GM12801 (cell line): ENCODE results near the gene IGSF11.

Experiments
- TF ChIP-seq, protein P1 (sequence below): IDR thresholded peaks from one replicate; pipeline ENCODE4 v1.5.1; 2011; ENCODE audit warnings: control low read depth; ENCODE audit not compliant: insufficient read length; ENCODE audit errors: extremely low read depth

The IGSF11 gene, protein sequence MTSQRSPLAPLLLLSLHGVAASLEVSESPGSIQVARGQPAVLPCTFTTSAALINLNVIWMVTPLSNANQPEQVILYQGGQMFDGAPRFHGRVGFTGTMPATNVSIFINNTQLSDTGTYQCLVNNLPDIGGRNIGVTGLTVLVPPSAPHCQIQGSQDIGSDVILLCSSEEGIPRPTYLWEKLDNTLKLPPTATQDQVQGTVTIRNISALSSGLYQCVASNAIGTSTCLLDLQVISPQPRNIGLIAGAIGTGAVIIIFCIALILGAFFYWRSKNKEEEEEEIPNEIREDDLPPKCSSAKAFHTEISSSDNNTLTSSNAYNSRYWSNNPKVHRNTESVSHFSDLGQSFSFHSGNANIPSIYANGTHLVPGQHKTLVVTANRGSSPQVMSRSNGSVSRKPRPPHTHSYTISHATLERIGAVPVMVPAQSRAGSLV

DNA sequence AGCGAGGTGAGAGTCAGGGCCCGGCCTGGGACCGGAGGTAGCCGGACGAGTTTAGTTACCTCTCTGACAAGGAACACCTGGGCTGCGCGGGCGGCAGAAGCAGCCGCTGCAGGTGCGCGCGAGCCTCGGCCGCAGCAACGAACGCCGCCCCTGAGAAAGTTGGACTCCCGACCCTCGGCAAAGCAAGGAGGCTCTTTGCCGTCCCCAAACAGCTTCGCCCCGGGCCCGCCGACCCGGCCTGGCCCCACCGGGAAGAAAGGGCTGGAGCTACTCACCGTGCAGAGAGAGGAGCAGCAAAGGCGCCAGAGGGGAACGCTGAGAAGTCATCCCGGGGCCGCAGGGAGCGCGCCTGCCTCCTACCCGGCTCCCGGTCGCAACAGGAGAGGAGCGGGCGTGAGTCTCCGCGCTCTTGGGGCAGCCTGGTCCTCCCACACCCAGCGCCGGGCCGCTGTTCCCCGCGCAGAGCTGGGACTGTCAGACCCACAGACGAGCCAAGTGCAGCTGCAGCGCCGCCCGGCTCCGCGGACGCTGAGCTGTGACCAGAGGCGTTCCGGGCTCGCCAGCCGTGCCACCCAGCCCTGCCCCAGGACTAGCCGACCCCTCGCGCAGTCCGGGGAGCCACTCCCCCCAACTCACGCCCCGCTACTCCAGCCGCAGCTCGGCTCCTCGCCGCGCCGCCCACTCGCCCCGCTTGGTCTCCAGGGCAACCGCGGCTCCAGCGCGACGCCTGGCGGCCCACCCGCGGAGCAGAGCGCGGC lies at the start of gene IGSF11:
TSS of gene IGSF11 (minus strand) at position 591 of the 758 bp plus-strand sequence. CDS start at position 327, 264 bp downstream.
- TF ChIP-seq, protein P1, sequence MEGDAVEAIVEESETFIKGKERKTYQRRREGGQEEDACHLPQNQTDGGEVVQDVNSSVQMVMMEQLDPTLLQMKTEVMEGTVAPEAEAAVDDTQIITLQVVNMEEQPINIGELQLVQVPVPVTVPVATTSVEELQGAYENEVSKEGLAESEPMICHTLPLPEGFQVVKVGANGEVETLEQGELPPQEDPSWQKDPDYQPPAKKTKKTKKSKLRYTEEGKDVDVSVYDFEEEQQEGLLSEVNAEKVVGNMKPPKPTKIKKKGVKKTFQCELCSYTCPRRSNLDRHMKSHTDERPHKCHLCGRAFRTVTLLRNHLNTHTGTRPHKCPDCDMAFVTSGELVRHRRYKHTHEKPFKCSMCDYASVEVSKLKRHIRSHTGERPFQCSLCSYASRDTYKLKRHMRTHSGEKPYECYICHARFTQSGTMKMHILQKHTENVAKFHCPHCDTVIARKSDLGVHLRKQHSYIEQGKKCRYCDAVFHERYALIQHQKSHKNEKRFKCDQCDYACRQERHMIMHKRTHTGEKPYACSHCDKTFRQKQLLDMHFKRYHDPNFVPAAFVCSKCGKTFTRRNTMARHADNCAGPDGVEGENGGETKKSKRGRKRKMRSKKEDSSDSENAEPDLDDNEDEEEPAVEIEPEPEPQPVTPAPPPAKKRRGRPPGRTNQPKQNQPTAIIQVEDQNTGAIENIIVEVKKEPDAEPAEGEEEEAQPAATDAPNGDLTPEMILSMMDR, result no peak

DNA sequence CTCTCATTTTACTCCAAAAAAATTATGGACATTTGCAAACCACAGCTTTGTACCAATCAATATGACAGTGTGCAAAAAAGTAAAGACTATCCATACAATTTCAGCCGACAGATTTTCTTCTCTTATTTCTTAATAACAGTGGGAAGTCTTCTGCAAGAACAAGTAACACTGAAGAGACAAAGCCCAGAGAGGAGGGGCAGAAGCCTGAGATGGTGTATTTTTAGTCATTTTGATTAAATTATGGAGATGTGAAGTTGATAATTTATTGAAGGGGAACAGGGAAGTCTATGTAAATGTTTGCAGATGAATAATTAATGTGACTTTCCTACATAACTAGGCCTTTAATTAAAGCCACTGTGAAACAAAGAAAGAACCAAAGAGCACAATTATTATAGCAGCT lies 45.7 kb upstream of the IGSF11 start:
- TF ChIP-seq, protein P1, result no peak

DNA sequence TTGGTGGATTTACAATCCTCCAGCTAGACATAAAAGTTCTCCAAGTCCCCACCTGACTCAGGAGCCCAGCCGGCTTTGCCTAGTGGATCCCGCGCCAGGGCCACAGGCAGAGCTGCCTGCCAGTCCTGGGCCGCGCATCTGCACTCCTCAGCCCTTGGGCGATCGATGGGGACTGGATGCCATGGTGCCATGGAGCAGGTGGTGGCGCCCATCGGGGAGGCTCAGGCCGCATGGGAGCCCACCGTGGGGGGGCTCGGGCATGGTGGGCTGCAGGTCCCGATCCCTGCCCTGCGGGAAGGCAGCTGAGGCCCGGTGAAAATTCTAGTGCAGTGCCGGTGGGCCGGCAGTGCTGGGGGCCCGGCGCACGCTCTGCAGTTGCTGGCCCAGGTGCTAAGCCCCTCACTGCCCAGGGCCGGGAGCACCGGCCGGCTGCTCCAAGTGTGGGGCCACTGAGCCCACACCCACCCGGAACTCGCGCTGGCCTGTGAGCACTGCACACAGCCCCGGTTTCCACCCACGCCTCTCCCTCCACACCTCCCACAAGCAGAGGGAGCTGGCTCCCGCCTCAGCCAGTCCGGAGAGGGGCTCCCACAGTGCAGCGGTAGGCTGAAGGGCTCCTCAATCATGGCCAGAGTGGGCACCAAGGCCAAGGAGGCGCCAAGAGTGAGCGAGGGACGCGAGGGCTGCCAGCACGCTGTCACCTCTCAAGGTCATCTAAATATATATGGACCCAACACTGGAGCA lies 38.8 kb upstream of the IGSF11 start:
- TF ChIP-seq, protein P1, result no peak

DNA sequence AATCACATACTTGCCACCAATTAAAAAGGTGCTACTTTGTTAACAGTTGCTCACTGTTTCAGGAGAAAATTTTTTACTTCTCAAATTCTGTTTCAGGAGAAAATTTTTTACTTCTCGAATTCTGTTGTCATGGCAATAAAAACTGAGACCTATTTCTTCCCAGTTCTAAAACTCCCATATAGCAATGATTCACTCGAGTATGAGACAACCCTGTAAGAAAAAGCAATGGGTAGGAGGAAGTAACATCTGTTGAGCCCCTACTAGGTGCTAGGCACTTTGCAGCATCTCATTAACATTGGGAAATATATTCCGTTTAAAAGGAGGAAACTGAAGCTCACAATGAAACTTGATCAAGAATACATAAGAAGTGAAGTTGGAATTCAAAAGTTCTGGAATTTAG lies 35.1 kb upstream of the IGSF11 start:
- TF ChIP-seq, protein P1, result no peak

DNA sequence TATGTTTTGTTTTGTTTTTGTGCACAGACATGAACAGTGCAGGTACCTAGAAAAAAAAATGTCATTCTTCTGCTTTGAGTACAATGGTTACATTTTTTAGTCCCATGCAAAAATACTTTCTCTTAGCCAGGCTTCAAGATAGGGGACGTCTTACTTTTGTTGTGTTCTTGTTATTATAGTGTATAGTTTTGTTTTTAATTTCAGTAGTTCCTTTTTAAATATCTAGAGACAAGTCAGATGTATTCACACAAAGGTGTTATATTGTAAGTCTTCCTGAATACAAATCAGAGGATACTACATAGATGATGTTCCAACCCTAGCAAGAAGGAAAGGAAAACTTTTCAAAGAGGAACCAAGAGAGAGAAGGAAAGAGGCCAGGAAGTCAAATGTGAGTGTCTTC lies 28.8 kb upstream of the IGSF11 start:
- TF ChIP-seq, protein P1, result no peak

DNA sequence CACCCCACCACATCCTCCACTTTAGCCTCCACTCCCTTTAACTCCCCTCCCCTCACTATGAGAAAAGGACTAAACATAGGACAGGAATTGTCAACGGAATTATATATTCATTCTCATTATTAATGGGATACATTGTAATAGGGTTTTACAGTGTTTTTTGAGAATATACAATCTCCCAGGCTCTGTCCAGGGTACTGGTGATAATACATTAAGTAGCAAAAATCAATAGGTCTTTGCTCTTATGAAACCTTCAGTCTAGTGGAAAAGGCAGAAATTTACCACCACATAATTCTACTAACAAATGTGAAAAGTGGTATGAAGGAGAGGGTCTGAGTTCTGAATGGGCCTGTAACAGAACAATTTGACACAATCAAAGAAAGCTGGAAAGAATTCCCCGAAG lies 28.2 kb upstream of the IGSF11 start:
- TF ChIP-seq, protein P1, result no peak

DNA sequence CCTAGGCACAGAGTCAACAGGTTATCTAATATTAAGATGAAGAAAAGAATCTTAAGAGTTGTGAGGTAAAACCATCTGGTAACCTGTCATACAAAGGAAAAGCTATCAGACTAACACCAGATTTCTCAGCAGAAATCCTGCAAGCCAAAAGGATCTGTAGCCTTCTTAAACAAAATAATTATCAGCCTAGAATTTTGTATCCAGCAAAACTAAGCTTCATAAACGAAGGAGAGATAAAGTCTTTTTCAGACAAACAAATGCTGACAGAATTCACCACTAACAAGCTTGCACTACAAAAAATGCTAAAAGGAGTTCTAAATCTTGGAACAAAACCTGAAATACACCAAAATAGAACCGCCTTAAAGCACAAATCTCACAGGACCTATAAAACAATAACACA lies 9.9 kb upstream of the IGSF11 start:
- TF ChIP-seq, protein P1, result no peak
